Tibial artery (tissue), 4 donors: ENCODE data around the gene MIDN.

ENCODE experiments used
- DNase-seq, 2 donors: peaks; one replicate each; pipeline ENCODE4 v3.0.0-alpha.2; 2019
- H3K27ac ChIP-seq, 2 donors: fragments of 200-600 bp; sonication (generic) in 1 of 2; 1 replicate in 1 of 2; 2 replicates in 1 of 2; pipeline ENCODE4 v1.5.1; 2018 to 2019; ENCODE audit warnings: mild to moderate bottlenecking in 1 of 2
- H3K27me3 ChIP-seq, 2 donors: fragments of 200-600 bp; sonication (generic) in 1 of 2; one replicate each; pipeline versions ENCODE4 v1.5.1 to v1.6.0; 2016 to 2019
- H3K36me3 ChIP-seq, 3 donors: fragments of 200-600 bp; sonication (generic) in 2 of 3; one replicate each; pipeline ENCODE4 v1.5.1; 2016 to 2019; ENCODE audit warnings: mild to moderate bottlenecking in 2 of 3
- H3K4me1 ChIP-seq, 4 donors: fragments of 200-600 bp; sonication (generic) in 2 of 4; 1 replicate in 3 of 4; 2 replicates in 1 of 4; pipeline ENCODE4 v1.5.1; 2016 to 2019
- H3K4me3 ChIP-seq, 2 donors: fragments of 200-600 bp; sonication (generic) in 1 of 2; 1 replicate in 1 of 2; 2 replicates in 1 of 2; pipeline ENCODE4 v1.5.1; 2018 to 2019; ENCODE audit warnings: mild to moderate bottlenecking in 2 of 2
- H3K9me3 ChIP-seq, 3 donors: fragments of 200-600 bp; sonication (generic) in 1 of 3; one replicate each; pipeline ENCODE4 v1.5.1; 2016 to 2019
- CTCF ChIP-seq, 2 experiments: fragments of 200-600 bp in 1 of 2; fragments of 450-650 bp in 1 of 2; IDR thresholded peaks; one replicate each; pipeline ENCODE4 v1.5.1; 2017 to 2019; ENCODE audit warnings: antibody characterized with exemption in 2 of 2, mild to moderate bottlenecking in 1 of 2, moderate library complexity in 1 of 2
- intact Hi-C: fragments of 100-400 bp; cut with DNase I; formaldehyde crosslinking; loops from one replicate; pipeline ENCODE4 v1.15.0; 2023; ENCODE audit warnings: low total_unique reads

The MIDN gene

GRCh38 chr19:1284979-1285736 is 36.8 kb downstream of the MIDN start:
- DNase-seq, result no peak
- peaks cover 3 to 71% of the 10 kb centered on the region in 2 donors for H3K27me3 ChIP-seq
- TF ChIP-seq CTCF (IDR thresholded peaks at IDR 0.05), result no peak
- H3K27ac ChIP-seq, result no peak overlapping the region
- H3K4me3 ChIP-seq, result no peak overlapping the region
- H3K9me3 ChIP-seq, result no peaks in the 10 kb centered on the region
- intact Hi-C loops, result loop anchor here (5.0 kb wide), 1 partner anchor 87 kb away; no protein-coding TSS in a partner anchor
- H3K36me3 ChIP-seq, result no peaks in the 10 kb centered on the region
- peaks cover 0 to 25% (median 18%) of the 10 kb centered on the region in 4 donors for H3K4me1 ChIP-seq

DNA sequence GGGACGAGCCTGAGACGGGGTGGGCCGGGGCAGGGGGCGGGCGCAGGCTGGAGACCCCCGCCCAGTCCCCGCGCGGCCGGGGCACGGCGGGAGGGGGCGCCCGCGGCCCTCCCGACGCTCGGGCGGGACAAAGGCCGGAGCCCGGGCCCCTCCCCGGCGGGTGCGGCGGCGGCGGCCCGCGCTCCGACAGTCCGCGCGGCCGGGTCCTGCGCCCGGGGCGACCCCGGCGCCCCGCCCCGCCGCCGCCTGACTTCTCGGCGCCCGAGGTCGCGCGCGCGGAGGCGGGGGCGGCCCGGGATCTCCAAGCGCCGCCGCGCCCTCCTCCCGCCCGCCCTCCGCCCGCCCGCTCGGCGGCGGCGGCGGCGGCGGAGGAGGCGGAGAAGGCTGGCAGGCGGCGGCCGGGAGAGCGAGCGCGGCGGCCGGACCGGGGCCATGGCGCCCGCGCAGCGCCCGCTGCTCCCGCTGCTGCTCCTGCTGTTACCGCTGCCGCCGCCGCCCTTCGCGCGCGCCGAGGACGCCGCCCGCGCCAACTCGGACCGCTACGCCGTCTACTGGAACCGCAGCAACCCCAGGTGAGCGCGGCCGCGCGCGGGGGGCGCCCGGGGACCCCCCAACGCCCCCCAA is 37.5 kb downstream of the MIDN start, which contains the start of gene EFNA2:
TSS of gene EFNA2 (plus strand) at position 137 of the 624 bp plus-strand sequence. CDS start at position 433, 296 bp downstream.
- Histone ChIP-seq H3K4me3 (peak within 1 kb of the TSS; percentile 8 to 20), H3K27me3 (peaks cover 3 to 78% of the 10 kb centered on the region in 2 donors), H3K4me1 (peaks cover 0 to 25% (median 18%) of the 10 kb centered on the region in 4 donors), H3K36me3 (no peaks in the 10 kb centered on the region), H3K27ac (no peak within 1 kb of the TSS), H3K9me3 (no peaks in the 10 kb centered on the region)
- no peak for TF ChIP-seq CTCF (IDR thresholded peaks at IDR 0.05)
- intact Hi-C loops, result no loop called here
- no peak for DNase-seq

DNA sequence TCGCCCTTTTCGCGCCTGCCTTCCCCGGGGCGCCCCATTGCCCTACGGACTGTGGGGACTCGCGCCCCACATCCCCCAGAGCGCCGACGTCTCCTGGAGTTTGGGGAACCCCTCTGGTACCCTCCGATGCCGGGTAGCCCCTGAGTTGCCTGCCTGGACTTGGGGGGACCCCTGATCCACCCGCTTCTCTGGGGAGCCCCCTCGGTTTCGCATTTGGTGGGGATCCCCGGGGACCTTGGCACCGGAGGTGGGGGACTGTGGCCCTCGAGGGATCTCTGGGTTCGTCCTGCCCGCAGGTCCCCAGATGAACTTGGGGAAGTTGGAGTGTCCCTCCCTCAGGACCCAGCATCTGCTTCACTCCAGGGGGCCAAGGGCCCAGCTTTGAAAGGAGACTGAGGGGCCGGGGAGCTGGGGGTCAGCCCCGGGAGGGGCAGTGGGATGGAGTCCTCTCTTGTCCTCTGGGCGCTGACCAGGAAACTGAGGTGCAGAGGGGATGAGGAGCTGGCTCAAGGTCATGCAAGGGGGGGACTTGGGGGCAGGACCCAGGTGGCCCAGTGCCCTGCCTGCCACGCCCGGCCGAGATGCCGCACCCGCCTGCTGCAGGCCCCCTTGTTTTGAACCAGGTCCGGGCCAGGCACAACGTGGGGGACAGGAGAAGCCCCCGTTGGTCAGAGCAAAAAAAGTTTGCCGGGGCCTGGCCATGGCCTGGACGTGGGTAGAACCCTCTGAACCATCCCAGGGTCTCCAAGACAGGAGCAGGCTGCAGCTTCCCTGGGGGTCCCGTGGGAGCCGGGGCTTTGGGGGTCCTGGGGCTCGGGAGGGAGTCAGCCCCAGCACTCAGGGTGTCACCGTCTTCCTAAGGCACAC is 38.3 kb downstream of the MIDN start:
- intact Hi-C loops, result no loop called here
- Histone ChIP-seq H3K27ac (no peak overlapping the region), H3K36me3 (no peaks in the 10 kb centered on the region), H3K9me3 (no peaks in the 10 kb centered on the region), H3K4me1 (peaks cover 0 to 29% (median 18%) of the 10 kb centered on the region in 4 donors), H3K27me3 (peaks cover 3 to 87% of the 10 kb centered on the region in 2 donors), H3K4me3 (peak overlapping the region in 1 of 2 donors; percentile 20)
- TF ChIP-seq CTCF (IDR thresholded peaks at IDR 0.05), result no peak
- DNase-seq, result no peak

DNA sequence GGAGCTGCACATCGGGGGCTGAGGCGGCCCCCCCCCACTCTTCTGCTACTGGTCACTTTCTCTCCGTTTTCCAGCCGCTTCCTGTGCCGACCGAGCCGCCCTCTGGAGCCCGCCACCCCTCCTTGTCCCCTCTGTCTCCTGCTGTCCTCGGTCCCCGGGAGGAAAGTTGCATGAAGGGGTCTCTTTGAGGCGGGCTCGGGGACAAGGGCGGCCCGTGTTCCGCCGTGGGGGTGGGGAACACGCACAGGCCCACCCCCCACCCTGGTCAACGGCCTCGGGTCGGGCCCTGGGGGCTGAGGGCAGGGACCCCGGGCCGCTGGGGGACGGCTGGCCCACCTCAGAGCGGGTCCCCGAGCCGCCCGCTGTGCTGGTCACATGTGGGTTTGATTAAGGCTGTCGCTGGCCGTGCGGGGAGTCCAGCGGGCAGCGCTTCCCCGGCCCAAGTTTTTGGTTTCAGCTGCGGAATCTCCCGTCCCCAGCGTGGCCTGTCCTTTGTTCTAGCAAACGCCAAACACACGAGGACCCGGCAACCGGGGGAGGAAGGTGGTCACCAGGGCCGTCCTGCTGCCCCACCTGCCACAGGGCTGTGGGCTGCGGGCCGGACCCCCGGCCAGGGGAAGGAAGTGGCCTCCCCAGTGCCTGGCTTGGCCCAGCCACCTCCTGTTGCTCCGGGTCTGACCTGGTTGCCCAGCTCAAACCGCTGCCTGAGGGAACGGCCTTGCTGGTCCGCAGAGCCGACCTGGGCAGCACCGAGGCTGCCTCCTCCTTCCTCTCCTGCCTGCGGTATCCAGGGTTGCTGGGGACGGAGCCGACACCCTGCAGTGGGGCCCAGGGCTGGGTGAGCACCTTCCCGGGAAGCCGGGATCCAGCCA is 39.2 kb downstream of the MIDN start:
- Histone ChIP-seq H3K36me3 (no peaks in the 10 kb centered on the region), H3K27ac (no peak overlapping the region), H3K4me3 (no peak overlapping the region), H3K9me3 (no peaks in the 10 kb centered on the region), H3K4me1 (peaks cover 0 to 32% (median 18%) of the 10 kb centered on the region in 4 donors), H3K27me3 (peaks cover 3 to 95% of the 10 kb centered on the region in 2 donors)
- no peak for DNase-seq
- no peak for TF ChIP-seq CTCF (IDR thresholded peaks at IDR 0.05)
- intact Hi-C loops, result no loop called here

DNA sequence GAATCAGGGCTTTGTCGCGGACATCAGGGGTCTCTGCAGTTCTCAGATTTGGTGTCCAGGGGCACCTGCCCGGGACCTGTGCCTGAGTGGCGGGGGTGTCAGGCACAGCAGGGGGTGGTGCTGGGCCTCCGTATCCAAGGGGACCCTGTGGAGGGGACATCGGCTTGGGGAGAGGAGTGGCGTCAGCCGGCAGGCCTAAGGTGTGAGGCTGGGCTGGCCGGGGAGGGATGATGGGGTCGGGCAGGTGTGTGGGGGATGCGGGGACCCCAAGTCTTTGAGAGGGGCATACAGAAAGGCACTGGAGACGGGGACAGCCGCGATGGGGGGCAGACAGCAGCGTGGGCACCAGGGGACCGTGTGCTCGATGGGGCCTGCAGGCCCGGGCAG is 39.8 kb downstream of the MIDN start:
- no peaks in the 10 kb centered on the region for H3K36me3 ChIP-seq
- H3K4me1 ChIP-seq, result peaks cover 0 to 32% (median 18%) of the 10 kb centered on the region in 4 donors
- peaks cover 3 to 95% of the 10 kb centered on the region in 2 donors for H3K27me3 ChIP-seq
- H3K27ac ChIP-seq, result no peak overlapping the region
- intact Hi-C loops, result no loop called here
- no peaks in the 10 kb centered on the region for H3K9me3 ChIP-seq
- H3K4me3 ChIP-seq, result no peak overlapping the region
- TF ChIP-seq CTCF (IDR thresholded peaks at IDR 0.05), result no peak
- no peak for DNase-seq
